GM19397 (cell line): ENCODE measurements around the gene MTCL3.
"Not testable (repeated sequence)": the region's sequence is repeated elsewhere in the genome, so short reads cannot be mapped to it uniquely, and the experiment has no call there.

ENCODE experiments used
- ATAC-seq: cut with Tn5 transposase; IDR thresholded peaks from one replicate; pipeline ENCODE4 v1.9.1; 2021; ENCODE audit warnings: mild to moderate bottlenecking, moderate library complexity; ENCODE audit not compliant: unreplicated experiment

Gene MTCL3

DNA sequence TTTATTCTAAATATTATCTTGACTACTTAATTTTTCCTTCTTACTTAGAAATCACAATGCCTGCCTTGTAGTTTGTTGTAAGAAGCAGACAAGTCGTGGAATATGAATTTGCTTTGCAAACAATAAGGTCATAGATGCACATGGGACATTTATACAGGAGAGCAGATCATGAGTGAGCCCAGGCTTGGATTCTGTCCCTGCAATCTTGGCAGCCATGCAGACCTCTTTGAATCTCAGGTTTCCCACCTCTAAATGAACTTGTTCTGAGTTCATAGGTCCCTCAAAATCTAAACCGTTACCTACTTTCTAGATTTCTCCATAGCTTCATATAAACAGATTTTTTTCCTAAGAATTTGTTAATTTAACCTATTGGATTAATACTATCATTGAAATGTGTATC is 79.4 kb downstream of the MTCL3 start:
- no peak for ATAC-seq

DNA sequence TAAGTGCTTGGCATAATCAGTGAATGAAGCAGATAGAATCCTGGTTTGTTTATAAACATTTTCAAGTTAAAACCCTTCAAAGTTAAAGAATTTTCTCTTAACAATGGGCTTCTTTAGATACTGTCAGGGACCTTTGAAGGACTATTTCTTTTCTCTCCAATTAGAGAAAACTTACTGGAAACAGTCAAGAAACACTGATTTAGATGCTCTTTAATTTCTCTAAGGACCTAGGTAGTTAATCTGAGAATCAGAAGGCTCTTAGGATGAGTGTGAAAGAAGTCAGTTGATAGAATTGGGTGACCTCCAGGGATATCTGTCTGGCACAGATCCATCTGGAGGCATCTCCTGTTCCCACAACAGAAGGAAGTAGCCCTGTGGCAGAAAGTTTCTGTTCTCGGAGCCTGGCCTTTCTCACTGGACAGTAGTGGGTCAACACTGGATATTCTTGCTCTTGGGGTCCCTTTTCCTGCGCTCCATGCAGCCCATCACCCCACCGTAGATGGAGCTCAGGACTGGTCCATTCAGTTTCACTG is 82.5 kb downstream of the MTCL3 start:
- ATAC-seq = no peak

DNA sequence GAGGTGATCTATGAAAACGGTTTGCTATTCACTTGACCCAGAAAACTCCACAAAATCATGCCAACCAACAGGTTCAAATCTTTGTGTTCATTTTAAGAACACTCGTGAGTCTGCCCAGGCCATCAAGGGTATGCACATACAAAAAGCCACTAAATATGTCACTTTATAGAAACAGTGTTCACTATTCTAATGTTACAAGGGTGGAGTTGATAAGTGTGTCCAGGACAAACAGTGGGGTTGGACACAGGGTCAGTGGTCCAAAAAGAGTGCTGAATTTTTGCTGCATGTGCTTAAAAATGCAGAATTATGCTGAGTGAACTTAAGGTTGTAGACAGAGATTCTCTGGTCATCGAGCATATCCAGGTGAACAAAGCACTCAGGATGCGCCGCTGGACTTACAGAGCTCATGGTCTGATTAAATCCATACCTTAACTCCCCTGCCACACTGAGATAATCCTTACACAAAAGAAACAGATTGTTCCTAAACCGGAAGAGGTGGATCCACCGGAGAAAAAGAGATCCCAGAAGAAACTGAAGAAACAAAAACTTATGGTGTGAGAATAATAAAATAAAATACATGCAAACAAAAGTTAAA is 83.4 kb downstream of the MTCL3 start:
- no peak for ATAC-seq

DNA sequence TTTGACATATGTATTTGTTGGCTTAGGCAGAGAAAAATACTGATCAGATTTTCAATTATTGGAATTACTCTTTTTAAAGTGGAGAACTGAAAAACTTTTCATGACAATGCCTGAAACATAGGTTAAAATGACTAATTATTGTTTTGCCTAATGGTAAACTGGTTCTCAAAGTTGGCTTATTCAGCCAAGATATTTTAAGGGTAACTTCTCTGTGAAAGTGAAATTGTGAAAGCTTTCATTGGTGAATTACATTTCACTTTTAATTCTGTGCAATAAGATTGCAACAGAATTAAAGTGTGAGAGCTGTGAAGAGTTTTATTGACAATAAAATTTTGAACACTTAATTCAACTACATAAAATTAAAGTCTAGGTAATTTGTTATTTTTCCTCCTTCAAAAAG is 84.5 kb downstream of the MTCL3 start:
- no peak for ATAC-seq

DNA sequence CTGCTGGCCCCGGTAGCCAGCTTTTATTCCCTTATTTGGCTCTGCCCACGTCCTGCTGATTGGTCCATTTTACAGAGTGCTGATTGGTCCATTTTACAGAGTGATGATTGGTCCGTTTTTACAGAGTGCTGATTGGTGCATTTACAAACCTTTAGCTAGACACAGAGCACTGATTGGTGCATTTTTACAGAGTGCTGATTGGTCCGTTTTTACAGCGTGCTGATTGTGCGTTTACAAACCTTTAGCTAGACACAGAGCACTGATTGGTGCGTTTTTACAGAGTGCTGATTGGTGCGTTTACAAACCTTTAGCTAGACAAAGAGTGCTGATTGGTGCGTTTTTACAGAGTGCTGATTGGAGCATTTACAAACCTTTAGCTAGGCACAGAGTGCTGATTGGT is 90.6 kb downstream of the MTCL3 start:
- ATAC-seq = not testable (repeated sequence)

DNA sequence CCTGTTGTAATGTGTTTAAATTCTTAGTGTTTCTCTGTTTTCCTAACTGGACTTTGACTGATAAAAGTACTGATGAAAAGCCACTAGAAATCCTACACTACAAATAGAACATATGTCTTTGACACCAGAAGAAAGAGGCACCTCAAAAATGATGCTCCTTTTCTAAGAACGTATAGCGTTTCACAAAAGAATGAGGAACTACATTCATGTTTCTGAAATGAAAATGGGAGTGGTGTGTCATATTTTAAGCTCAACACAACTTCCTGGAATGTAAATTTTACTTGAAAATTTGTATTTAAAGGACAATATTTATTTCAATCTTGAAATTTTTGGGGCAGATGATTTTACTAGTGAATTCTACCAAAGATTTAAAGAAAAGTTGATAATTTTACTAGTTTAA is 95.2 kb downstream of the MTCL3 start:
- ATAC-seq = no peak
